Body of pancreas (tissue), 4 donors: ENCODE data around the gene IQGAP2. TPM values are rescaled to one million over a fixed set of nuclear protein-coding genes. Genes with fewer than 3 reads are reported as not detected.

Experiments used
- ATAC-seq: fragments of 150-250 bp; one replicate; pipeline ENCODE4 v1.9.1; 2016
- DNase-seq, 4 donors: peaks; one replicate each; pipeline ENCODE4 v3.0.0-alpha.2; 2019
- H3K27ac ChIP-seq, 4 donors: fragments of 200-600 bp; sonication (generic); 1 replicate in 3 of 4; 2 replicates in 1 of 4; pipeline versions ENCODE4 v1.5.1 to v1.6.1; 2016 to 2019; ENCODE audit warnings: mild to moderate bottlenecking in 1 of 4, mixed read lengths in 1 of 4, moderate library complexity in 1 of 4
- H3K27me3 ChIP-seq, 2 donors: fragments of 200-600 bp; sonication (generic); one replicate each; pipeline ENCODE4 v1.6.0; 2016; ENCODE audit warnings: mild to moderate bottlenecking in 1 of 2
- H3K36me3 ChIP-seq, 2 donors: fragments of 200-600 bp; sonication (generic); replicated peaks in 1 of 2; 2 replicates each; pipeline ENCODE4 v1.5.1; 2016; ENCODE audit warnings: low read depth in 2 of 2; ENCODE audit not compliant: insufficient read depth in 1 of 2
- H3K4me1 ChIP-seq: fragments of 200-600 bp; sonication (generic); one replicate; pipeline ENCODE4 v1.6.0; 2016
- H3K4me3 ChIP-seq, 2 donors: fragments of 200-600 bp; sonication (generic); 1 replicate in 1 of 2; 2 replicates in 1 of 2; pipeline ENCODE4 v1.5.1; 2016 to 2019
- H3K9me3 ChIP-seq, 3 donors: fragments of 200-600 bp; sonication (generic); 1 replicate in 2 of 3; 2 replicates in 1 of 3; pipeline ENCODE4 v1.5.1; 2016
- POLR2A ChIP-seq, 3 donors: fragments of 450-650 bp; IDR thresholded peaks; one replicate each; pipeline ENCODE4 v1.6.1; 2016; ENCODE audit warnings: antibody characterized with exemption in 3 of 3, mild to moderate bottlenecking in 2 of 3
- WGBS, 2 donors: methylation state at CpG; one replicate each; pipeline ENCODE4 v1.1.5; 2017; 5-methylcytosine and 5-hydroxymethylcytosine counted together
- intact Hi-C: fragments of 100-400 bp; cut with DNase I; formaldehyde crosslinking; loops from one replicate; pipeline ENCODE4 v1.15.1; 2023
- total RNA-seq, 2 donors: library from RNA; depleted of rRNA; stranded (reverse); fragments of >200 nt; gene quantifications; one replicate each; pipeline ENCODE4 v1.1.0, GENCODE V29; 2016
- TF ChIP-seq, protein P1 (sequence below), 7 experiments: fragments of 450-650 bp in 4 of 7; fragments of 200-600 bp in 3 of 7; sonication (generic) in 3 of 7; IDR thresholded peaks; one replicate each; pipeline ENCODE4 v1.5.1; 2016 to 2019; ENCODE audit warnings: antibody characterized with exemption in 7 of 7

IQGAP2 gene
- total RNA-seq, 2 donors from 2014 or later, result 41.2 to 49.5 TPM

DNA sequence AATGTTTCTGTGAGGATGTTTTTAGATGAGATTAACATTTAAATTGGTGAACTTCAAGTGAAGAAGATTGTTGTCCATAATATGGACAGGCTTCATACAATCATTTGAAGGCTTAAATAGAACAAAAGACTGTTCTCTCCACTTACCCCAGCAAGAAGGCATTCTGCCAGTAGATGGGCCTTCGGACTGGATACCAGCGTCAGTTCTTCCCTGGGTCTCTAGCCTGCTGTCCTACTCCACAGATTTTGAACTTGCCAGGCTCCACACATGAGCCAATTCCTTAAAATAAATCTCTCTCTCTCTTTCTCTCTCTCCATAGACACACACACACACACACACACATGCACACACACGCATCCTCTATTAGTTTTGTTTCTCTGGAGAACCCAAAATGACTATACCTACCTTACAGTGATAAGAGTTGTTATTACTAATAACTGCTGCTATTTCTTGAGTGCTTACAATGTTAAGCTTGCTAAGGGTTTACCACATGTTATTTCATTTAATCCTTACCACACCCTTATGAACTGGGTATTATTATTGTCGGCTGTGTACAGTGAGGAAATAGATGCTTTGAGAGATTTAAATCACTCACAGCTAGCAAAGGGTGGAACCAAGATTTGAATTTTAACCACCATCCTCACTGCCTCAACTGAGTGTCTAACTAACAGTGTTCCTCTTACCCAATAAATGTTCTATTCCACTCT is 19.8 kb upstream of the IQGAP2 start:
- 88 to 94% methylated on average over 4 of the region's 4 CpGs for WGBS, 2 donors
- Histone ChIP-seq H3K36me3 (no peaks in the 10 kb centered on the region), H3K4me1 (peaks cover 52% of the 10 kb centered on the region), H3K27me3 (no peaks in the 10 kb centered on the region), H3K4me3 (no peak overlapping the region), H3K9me3 (no peaks in the 10 kb centered on the region), H3K27ac (no peak overlapping the region)
- no peak for TF ChIP-seq POLR2A (IDR thresholded peaks at IDR 0.05)
- TF ChIP-seq, protein P1, sequence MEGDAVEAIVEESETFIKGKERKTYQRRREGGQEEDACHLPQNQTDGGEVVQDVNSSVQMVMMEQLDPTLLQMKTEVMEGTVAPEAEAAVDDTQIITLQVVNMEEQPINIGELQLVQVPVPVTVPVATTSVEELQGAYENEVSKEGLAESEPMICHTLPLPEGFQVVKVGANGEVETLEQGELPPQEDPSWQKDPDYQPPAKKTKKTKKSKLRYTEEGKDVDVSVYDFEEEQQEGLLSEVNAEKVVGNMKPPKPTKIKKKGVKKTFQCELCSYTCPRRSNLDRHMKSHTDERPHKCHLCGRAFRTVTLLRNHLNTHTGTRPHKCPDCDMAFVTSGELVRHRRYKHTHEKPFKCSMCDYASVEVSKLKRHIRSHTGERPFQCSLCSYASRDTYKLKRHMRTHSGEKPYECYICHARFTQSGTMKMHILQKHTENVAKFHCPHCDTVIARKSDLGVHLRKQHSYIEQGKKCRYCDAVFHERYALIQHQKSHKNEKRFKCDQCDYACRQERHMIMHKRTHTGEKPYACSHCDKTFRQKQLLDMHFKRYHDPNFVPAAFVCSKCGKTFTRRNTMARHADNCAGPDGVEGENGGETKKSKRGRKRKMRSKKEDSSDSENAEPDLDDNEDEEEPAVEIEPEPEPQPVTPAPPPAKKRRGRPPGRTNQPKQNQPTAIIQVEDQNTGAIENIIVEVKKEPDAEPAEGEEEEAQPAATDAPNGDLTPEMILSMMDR (IDR thresholded peaks at IDR 0.05), result no peak
- intact Hi-C loops, result no loop called here
- ATAC-seq (no peak), DNase-seq (no peak)

DNA sequence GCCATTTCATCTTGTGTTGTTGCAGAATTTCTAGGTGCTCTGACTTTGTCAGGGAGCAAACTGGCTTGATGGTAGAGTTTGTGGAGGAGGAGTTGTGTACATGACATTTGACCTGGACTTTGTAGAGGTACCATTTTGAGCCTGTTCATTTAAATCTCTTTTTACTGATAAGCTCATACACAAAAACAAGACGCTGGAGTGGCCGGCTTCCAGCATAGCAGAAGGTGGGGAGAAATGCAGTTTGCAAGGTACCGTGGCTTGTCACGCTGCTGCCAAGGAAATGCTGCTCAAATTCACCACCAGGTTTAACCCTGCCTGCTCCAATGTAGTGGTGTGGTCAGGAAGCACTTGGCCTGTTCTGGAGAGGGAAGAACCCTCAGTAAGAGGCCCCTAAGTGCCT is 18.9 kb upstream of the IQGAP2 start:
- TF ChIP-seq POLR2A (IDR thresholded peaks at IDR 0.05), result no peak
- TF ChIP-seq, protein P1 (IDR thresholded peaks at IDR 0.05), result peak in 1 of 7 experiments; percentile 7
- peak; percentile 58 to 85 (median 72) for DNase-seq
- H3K27me3 ChIP-seq, result no peaks in the 10 kb centered on the region
- H3K27ac ChIP-seq, result peak overlapping the region in 3 of 4 donors; percentile 46 to 88 (median 87)
- intact Hi-C loops, result no loop called here
- H3K4me1 ChIP-seq, result peaks cover 61% of the 10 kb centered on the region
- H3K4me3 ChIP-seq, result no peak overlapping the region
- WGBS, 2 donors, result 7 to 8% methylated on average over 4 of the region's 4 CpGs
- H3K36me3 ChIP-seq, result no peaks in the 10 kb centered on the region
- no peaks in the 10 kb centered on the region for H3K9me3 ChIP-seq
- no peak for ATAC-seq

DNA sequence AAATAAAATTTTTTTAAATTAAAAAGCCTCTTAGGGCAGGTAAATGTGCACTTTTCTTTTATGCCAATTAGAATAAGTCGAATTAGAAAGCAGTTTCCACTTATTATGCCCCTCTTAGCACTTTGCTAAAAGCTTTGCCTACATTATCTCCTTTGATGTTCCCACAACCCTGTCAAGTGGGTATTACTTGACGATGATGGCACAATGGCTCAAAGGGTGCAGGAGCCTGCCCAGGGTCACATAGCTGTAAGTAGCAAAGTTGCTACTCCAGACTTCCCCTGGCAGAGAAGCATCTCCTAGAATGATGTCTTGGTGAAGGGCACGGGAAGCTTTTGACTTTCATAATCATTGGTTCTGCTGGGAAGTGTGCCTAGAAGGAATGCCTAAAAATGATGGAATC is 18.4 kb upstream of the IQGAP2 start:
- no peaks in the 10 kb centered on the region for H3K36me3 ChIP-seq
- H3K27ac ChIP-seq, result peak overlapping the region in 3 of 4 donors; percentile 87 to 88 (median 88)
- H3K4me3 ChIP-seq, result no peak overlapping the region
- H3K27me3 ChIP-seq, result no peaks in the 10 kb centered on the region
- 61 to 79% methylated on average over 3 of the region's 3 CpGs for WGBS, 2 donors
- no peaks in the 10 kb centered on the region for H3K9me3 ChIP-seq
- TF ChIP-seq, protein P1 (IDR thresholded peaks at IDR 0.05), result no peak
- TF ChIP-seq POLR2A (IDR thresholded peaks at IDR 0.05), result no peak
- ATAC-seq, result no peak
- intact Hi-C loops, result no loop called here
- no peak for DNase-seq
- peaks cover 66% of the 10 kb centered on the region for H3K4me1 ChIP-seq

DNA sequence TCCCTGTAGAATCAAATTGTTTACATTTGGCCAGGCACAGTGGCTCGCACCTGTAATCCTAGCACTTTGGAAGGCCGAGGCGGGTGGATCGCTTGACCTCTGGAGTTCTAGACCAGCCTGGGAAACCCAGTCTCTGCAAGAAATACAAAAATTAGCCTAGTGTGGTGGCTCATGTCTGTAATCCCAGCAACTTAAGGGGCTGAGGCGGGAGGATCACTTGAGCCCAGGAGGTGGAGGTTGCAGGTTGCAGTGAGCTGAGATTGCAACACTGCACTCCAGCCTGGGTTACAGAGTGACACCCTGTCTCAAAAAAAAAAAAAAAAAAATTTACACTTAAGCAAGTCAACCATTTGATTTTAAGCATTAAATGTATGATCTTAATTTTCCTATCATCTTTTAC is 17.5 kb upstream of the IQGAP2 start:
- DNase-seq (peak in 2 of 4 donors; percentile 33 to 38), ATAC-seq (no peak)
- no peaks in the 10 kb centered on the region for H3K36me3 ChIP-seq
- peaks cover 74% of the 10 kb centered on the region for H3K4me1 ChIP-seq
- no peaks in the 10 kb centered on the region for H3K9me3 ChIP-seq
- H3K27me3 ChIP-seq, result no peaks in the 10 kb centered on the region
- 46 to 51% methylated on average over 5 of the region's 5 CpGs for WGBS, 2 donors
- intact Hi-C loops, result no loop called here
- H3K27ac ChIP-seq, result peak overlapping the region; percentile 69 to 88 (median 88)
- TF ChIP-seq, protein P1 (IDR thresholded peaks at IDR 0.05), result no peak
- no peak for TF ChIP-seq POLR2A (IDR thresholded peaks at IDR 0.05)
- no peak overlapping the region for H3K4me3 ChIP-seq

DNA sequence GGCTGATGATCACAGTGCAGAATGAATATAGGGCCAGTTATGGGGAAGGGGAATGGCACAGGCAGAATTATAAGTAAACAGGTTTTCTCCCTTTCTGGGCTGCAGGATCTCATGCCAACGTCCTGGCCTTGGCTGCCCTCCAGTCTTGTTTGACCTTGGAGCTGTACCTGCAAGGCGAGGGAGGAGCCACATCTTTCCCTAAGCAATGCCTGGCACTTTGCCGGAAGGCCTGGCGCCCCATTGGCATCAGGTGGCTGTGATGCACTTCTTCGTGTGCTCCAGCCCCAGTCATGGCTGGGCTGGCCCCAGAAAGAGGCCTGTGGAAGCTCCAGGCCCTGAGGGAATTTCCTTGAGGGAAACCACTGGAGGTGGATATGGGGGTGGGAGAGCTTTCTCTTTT is 16.7 kb upstream of the IQGAP2 start:
- DNase-seq, result peak; percentile 98 to 99 (median 99)
- intact Hi-C loops, result no loop called here
- Histone ChIP-seq H3K27ac (peak overlapping the region; percentile 84 to 88 (median 88)), H3K9me3 (no peaks in the 10 kb centered on the region), H3K4me3 (no peak overlapping the region), H3K27me3 (no peaks in the 10 kb centered on the region), H3K36me3 (no peaks in the 10 kb centered on the region), H3K4me1 (peaks cover 76% of the 10 kb centered on the region)
- ATAC-seq, result peak; percentile 82
- 17 to 19% methylated on average over 5 of the region's 5 CpGs for WGBS, 2 donors
- TF ChIP-seq POLR2A (IDR thresholded peaks at IDR 0.05), result peak in 2 of 3 donors; percentile 28 to 33
- TF ChIP-seq, protein P1 (IDR thresholded peaks at IDR 0.05), result no peak
